HG03066 (cell line): ENCODE measurements around the gene ACTA1.
"Not testable (repeated sequence)": the region's sequence is repeated elsewhere in the genome, so short reads cannot be mapped to it uniquely, and the experiment has no call there.

ENCODE experiments used
- ATAC-seq: cut with Tn5 transposase; IDR thresholded peaks from one replicate; pipeline ENCODE4 v1.9.1; 2021; ENCODE audit warnings: low read depth; ENCODE audit not compliant: unreplicated experiment

ACTA1 gene

DNA sequence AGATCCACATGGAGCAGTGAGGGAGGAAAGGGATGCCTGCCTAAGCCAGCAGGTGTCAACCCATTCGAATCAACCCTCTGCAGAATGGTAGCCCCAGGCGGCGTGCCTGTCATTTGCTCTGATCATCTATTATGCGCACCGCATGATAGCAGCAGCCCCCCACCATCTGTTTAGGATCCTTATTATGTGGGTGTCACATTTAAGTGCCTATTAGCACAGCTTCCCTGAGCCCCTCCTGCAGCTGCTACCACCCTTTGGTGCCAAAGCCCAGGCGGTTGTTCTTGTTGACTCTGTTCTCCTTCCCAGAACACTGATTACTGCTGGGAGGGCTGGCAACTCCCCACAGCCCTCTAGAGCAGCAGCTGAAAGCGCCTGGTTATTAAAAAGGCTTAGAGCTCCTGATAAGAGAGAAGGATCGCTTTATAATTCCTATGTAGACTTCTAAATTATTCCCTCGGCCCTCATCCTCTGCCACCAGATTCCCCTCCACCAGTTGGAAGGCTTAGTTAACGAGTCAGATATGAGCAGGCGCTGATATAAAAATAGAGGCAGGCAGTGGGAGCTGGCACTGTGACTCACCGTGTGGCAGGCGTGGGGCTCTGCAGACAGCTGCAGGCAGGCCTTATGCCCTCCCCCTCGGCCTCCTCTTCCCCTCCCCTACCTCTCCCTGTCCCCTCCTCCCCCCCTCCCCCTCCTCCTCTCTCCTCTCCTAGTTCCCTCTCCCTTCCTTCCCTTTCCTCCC is 23.0 kb downstream of the ACTA1 start:
- ATAC-seq: no peak

- no peak for ATAC-seq
Measured at GRCh38 chr1:229410370-229410691, 23.6 kb downstream of the ACTA1 start.

DNA sequence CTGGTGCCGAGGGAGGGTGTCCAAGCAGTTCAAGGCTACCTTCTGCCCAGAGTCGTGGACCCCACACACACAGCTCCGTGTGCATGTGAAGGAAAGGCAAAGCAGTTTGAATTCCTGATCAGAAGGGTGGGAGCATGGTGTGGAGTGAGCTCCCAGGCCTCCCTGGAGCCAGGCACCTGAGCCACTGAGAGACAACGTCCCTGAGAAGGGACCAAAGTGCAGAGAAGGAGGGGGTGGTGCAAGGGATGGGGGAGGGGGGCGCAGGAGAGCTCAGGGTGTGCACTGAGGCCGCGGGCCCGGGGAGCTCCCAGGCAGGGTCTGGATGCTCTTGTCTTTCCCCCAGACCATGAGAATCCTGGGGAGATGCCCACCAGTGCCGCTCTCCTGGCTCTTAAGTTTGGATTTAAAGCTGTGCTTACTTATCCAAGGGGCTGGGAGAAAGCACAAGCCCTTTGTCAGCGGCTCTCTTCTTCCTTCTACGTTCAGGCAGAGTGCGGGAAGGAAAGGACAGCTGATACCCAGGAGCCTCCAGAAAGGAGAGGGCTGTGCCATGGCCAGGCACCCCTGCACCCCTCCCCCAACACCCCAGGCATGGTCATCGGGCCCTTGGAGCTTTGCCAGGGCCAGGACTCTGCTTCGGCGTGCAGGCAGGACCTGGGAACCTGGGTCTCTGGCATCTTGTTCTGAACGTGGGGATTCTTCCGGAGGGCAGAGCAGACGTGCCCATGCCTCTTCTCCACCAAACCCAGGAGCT is 24.1 kb downstream of the ACTA1 start:
- ATAC-seq: no peak

GRCh38 chr1:229408458-229409037 is 25.3 kb downstream of the ACTA1 start:
- ATAC-seq: no peak

DNA sequence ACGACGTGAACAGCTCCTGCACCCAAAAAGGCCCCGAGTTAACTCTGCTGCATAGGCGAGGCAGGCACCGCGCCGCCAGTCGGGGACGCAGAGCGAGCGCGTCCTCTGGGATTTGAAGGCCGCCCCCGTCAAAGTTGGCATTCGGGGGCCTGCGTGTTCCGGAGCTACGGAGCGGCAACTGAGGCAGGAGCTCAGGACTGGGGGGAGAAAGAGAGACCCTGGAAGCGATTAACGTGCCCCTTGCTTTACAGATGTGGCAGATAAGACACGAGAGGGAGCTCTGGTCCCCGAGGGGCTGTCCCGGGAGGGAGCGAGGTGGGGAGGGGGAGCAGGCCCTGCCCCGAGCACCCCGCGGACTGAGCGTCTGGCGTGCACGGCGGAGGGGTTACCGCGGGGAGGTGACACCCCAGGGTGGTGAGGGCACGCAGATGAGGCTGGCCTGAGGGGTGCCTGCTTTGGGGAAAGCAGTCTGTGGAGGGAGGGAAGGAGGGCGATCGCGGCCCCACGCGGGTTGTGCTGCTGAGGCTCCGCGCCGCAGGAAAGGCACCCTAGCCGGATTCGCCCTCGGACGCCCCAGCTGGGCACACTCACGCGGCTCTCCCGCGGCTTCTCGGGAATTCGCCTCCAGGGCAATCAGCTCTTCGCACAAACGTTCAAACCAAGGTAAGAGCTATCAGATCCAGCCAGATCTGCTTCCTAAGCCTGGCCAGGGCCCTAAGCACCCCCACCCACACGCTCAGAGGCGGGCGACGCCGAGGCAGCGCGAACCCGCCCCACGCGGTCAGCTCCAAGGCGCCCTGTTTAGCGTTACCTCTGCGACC is 26.5 kb downstream of the ACTA1 start:
- no peak for ATAC-seq

DNA sequence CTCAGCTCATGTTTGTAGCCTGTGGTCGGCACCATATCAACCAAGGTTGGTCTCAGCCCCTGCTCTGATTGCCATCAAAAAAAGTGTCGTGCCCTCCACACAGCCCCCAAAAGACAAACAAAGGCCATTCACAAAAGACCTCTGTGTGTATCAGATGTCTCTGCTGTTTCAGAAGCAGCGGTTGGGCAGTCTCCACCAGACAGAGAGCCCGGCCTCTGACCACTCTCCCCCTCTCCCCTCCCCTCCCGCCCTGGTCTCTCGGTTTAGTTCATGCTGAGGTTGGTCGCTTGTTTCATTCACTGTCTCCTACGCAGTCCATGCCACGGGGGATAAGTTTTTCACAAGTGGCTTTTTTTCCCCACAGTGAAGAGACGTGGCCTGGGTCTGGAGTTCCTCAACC is 27.1 kb downstream of the ACTA1 start:
- ATAC-seq: no peak

GRCh38 chr1:229403573-229403972 is 30.3 kb downstream of the ACTA1 start:
- ATAC-seq: no peak

DNA sequence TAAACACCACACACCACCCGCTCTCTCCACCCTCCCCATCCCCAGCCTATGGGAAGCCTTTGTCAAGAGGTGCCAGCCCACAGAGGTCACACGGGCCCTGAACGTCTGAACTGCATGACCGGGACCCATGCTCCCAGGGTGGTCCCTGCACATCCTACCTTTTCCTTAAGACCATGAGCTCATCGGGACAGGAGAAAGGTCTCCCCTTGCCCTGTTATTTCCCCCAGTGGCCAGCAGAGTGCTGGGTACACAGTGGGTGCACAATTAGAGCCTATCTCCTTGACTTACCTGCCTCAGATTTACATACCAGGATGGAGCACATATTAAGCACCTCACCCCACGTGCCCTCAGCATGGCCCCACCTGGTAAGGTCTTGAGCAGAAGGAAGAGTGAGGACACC is 30.9 kb downstream of the ACTA1 start:
- no peak for ATAC-seq

DNA sequence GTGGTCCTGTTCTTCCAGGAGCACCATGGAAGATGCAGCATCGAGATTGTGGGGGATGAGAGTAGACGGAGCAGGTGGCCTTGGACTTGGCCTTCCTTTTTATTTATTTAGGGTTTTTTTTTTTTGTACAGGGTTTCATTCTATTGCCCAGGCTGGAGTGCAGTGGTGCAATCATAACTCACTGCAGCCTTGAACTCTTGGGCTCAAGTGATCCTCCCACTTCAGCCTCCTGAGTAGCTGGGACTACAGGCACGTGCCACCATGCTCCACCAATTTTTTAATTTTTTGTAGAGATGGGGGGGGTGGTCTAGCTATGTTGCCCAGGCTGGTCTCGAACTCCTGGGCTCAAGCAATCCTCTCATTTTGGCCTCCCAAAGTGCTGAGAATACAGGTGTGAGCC is 31.6 kb downstream of the ACTA1 start:
- not testable (repeated sequence) for ATAC-seq

DNA sequence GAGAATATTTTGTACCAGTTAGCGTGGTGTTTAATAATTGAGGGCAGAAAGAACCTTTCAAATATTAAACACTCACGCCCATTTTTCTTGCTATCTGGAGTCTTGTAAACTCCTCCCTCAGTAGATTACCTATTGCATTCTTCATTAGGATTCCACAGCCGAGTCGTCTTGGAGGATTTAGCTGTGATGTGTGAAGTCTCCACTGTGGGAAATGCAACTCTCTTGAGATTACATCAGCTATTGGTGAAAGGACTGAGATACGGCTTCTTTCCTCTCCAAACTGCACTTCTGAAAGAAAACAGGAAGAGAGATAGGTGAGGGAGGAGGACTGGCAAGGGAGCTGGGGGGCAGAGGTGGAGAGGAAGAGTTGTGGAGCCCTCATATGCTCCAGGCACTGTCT is 36.1 kb downstream of the ACTA1 start:
- ATAC-seq: no peak

GRCh38 chr1:229396585-229397206 is 37.2 kb downstream of the ACTA1 start:
- no peak for ATAC-seq

- not testable (repeated sequence) for ATAC-seq
Measured at GRCh38 chr1:229394517-229394916, 39.4 kb downstream of the ACTA1 start.

GRCh38 chr1:229392936-229393335 is 41.0 kb downstream of the ACTA1 start:
- no peak for ATAC-seq

- no peak for ATAC-seq
Measured at GRCh38 chr1:229390130-229390529, 43.8 kb downstream of the ACTA1 start.

DNA sequence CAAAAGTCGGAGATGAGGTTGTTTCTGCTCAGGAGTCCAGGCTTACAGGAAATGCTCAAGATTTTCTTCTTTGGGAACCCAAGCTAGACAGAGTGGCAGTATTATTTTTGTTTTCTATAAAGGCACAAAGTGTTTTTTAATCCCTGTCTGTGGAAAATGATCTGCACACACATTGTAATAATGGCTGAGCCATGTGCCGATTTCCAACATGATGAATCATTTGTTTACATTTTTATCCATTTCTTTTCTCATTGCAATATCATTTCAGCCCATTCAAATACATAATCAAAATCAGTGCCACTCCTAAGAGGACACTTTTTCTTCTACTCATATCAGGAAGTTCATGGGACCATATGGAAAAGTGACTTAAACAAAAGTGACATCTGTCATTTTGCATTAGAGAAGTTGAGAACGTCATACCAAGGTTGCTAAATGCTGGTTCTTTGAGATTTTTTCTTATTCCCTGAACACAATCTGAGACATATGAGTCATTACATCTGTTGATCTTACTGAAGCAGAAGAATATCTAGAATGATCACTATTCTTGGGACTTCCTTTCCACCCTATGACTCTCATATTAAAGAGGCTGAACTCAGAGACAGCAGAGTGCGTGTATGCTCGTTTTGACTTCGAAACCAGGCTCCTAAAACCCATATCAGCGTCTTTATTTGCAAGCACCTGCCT is 44.9 kb downstream of the ACTA1 start:
- no peak for ATAC-seq

- no peak for ATAC-seq
Measured at GRCh38 chr1:229385853-229386456, 47.9 kb downstream of the ACTA1 start.

DNA sequence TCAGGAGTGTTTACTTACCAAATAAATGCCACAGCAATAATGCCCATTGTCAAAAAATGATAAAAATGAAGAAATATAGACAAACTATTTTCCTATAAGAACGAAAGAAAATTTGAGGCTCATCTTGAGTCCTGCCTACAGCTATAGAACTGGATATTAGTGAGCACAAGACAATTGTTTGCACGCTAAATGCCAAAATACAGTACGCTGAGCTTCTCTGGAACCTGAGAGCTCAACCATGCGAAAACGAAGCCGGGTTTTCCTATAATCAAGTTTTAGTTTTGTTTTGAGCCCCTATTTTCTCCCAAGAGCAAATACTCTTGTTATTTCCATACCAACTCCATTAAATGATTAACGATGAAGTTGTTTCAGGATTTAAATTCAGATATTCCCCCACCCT is 49.1 kb downstream of the ACTA1 start:
- ATAC-seq: no peak

DNA sequence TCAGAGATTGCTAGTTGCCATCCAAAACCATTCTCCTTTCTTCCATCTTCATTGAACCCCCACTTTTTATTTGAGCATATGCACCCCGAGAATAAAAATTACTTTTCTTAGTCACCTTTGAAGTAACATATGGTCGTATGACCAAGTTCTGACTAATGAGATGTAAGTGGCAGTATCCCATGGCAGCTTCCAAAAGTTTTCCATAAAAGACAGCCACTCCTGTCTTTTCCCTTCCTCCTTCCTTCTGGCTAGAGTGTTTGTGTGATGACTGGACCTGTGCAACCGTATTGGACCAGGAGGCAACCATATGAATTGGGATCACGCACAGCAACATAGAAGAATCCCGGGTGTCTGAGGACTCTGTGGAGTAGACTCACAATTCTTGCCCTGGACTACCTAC is 49.9 kb downstream of the ACTA1 start:
- no peak for ATAC-seq

- ATAC-seq: no peak
Measured at GRCh38 chr1:229383188-229383587, 50.7 kb downstream of the ACTA1 start.
